CD4-positive, alpha-beta T cell treated with Interleukin-17A for 1 hour (primary cell): ENCODE results near the gene PLA2G12A.
A peak's percentile ranks its signal among the peaks of the same experiment; 100 is the strongest.

Experiments used
- DNase-seq: peaks from one replicate; pipeline ENCODE4 v3.0.0-alpha.2; 2020

The PLA2G12A gene

GRCh38 chr4:109729718-109730618 lies at the start of gene PLA2G12A:
Gene PLA2G12A (minus strand): TSS chr4:109730070. CDS start chr4:109729809, 261 bp downstream.
- peak; percentile 82 for DNase-seq

- no peak for DNase-seq
Observed at GRCh38 chr4:109764789-109765402, 35.0 kb upstream of the PLA2G12A start.

- no peak for DNase-seq
Observed at GRCh38 chr4:109764376-109764775, 34.5 kb upstream of the PLA2G12A start.

DNA sequence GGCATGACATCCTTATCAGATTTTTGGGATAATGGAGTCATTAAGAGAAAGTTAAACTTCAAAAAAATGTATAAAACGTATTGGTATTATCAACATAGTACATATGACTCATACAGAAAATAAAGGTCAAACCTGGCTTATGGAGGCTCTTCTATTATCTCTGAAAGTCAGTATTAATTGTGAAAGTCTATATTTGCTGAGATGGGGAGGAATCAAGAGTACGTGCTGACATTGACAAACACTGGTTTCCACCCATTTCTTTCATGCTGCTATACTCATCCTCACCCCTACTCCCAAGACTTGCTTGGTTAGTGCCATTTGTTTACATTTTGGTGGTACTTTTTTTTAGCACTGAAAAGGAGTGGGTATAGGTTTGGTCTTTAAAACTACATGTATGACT lies 30.8 kb upstream of the PLA2G12A start:
- no peak for DNase-seq

DNA sequence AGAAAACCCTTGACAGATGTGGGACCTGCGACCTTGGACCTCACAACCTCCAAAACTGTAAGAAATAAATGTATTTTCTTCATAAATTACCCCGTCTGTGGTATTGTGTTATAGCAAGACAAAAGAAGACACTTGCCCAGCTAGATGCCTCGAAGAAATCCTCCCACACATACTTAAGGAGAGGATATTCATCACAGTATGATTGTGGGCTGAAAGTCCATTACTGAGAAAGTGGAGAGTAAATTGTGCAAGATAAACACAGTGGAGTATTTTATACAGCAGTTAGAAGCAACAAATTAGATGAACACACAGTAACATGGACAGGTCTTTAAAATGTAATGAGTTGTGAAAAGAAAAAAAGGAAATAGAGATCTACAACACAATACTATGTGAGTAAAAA lies 25.8 kb upstream of the PLA2G12A start:
- no peak for DNase-seq

DNA sequence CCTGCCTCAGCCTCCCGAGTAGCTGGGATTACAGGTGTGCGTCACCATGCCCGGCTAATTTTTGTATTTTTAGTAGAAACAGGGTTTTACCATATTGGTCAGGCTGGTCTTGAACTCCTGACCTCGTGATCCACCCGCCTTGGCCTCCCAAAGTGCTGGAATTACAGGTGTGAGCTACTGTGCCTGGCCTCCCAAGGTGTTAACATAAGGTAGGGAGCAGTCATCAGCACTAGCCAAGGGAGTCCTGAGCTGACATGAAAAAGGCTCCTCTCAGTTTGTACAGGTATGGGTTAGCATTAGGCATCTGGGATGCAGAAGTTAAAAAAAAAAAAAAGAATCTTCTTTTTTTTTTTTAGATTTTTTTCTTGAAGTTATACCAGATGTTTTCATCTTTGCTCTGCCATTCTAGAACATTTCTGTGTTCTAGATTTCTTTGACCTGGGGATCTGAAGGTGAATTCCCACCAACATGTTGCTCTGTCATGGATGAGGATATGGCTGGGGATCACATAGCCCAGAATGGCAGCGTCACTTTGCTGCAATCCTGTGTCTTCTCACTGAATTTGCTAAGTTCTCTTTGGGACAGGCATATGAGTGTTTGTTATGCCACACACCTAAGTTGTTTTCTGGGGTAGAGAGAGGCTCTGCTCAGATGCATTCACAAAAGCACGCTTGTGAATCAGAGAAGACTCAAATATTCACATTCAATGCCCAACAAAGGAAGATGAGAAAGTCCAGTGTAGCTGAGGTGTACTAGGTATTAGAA lies 24.4 kb upstream of the PLA2G12A start:
- DNase-seq, result no peak

DNA sequence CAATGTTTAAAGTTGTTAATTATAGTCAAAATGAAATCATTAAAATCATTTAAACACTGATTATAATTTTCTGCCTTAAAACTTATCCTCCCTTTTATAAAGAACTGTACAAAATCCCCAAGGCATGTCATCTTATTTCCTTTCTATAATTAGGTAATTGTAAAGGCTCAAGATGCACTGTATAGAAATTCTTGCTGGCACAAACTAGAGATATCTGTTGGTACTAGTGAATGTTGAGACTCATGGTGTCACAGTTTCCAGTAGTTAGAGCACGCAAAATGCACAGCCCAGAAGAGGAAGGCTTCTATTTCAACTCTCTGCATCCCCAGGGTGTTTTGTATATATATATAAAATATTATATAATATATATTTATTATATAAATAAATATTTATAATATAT lies 22.7 kb upstream of the PLA2G12A start:
- no peak for DNase-seq

DNA sequence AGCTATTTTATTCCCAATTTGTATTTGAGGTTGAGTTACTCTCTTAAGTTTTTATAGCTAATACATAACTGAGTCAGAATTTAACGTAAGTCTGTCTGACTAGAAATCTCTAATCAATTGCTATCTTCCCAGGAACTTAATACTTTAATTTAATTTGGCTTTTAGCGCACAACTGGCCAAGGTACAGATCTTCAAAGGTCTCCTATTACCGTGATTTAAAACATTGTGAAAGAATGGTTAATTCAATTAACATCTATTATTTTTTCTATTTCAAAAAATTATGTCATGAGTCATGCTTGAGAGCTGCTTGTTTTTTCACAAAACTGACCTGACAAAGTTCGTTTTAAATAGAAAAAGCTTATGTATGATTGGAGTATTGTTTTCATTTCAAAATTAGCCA lies 22.0 kb upstream of the PLA2G12A start:
- DNase-seq, result no peak

GRCh38 chr4:109750652-109751244 lies 20.9 kb upstream of the PLA2G12A start:
- DNase-seq, result no peak

GRCh38 chr4:109749388-109750082 lies 19.7 kb upstream of the PLA2G12A start:
- no peak for DNase-seq

DNA sequence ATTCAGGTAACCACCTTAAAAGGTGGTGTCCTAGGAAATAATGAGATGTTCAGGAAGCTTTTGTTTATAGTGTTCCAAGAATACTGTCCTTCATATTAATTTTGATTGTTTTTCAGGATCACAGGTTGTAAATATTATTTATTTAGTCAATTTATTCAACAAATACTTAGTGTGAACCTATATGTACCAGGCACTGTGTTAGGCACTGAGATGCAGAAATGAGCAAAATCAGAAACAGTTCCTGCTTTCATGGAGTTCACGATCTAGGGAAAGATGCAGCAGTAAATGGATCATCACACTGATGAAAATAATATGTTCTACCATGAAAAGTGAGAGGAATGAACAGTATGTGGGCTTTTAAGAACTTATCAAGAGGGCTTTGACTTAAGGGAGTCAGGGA lies 18.2 kb upstream of the PLA2G12A start:
- DNase-seq, result no peak

- no peak for DNase-seq
Observed at GRCh38 chr4:109746728-109747127, 16.9 kb upstream of the PLA2G12A start.

DNA sequence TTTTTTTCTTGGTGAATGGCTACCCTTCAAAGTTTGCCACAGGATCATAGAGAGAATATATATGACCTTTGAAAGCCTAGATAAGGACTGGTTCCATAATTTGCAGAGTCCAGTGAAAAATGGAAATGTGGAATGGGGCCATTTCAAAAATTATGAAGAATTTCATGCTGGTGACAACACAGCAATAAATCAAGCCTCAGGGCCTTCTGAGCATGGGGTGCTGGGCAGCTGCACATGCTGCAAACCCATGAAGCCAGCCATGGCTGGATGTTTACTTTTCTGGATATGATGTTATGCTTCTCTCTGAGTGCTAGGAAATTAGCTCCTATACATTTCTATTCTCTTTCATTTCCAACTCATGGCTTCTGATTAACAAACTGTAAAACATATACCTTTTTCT lies 16.0 kb upstream of the PLA2G12A start:
- DNase-seq, result no peak

DNA sequence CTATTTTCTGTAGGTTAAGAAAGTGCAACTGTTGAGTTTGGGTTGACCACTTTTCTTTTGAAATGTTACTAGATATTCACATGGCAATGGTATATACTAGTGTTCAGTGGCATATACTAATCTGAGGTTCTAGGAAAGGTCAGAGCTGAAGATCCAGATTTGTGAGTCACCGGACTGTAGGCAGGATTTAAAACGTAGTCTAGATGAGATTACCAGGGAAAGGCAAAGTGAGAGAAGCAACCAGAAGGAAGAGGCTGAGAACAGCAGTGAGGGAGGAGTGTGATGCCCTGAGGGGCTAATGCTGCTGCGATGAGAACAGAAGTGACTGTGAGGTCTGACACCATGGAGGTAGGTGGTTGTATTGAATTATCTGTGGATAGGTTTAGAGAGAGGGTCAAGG lies 9.7 kb upstream of the PLA2G12A start:
- DNase-seq, result no peak

DNA sequence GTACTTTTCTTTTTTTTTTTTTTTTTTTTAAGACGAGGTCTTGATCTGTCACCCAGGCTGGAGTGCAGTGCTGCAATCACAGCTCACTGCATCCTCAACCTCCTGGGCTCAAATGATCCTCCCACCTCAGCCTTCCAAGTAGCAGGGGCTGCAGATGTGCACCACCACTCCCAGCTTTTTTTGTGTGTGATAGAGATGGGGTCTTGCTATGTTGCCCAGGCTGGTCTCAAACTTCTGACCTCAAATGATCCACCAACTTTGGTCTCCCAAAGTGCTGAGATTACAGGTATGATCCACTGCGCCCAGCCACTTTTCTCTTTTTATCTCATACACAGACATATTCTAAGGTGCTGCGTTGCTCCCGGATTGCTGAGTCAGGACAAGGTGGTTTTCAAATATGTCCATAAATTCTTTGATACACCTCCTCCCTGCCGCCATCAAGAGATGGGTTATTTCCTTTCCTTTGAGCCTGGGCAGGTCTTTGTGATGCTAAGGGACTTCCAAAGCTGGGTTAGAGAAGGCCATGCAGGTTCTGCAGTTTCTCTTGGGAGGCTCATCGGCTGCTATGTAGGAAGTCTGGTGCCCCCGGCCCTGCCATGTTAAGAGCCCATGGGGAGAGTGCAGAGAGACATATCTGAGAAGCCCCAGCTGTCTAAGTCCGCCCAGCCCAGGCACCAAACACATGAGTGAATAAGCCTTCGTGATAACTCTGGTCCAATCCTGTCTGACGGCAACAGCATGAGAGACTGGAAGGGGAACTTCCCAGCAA lies 8.4 kb upstream of the PLA2G12A start:
- DNase-seq, result no peak

- no peak for DNase-seq
Observed at GRCh38 chr4:109735566-109736365, 5.9 kb upstream of the PLA2G12A start.

DNA sequence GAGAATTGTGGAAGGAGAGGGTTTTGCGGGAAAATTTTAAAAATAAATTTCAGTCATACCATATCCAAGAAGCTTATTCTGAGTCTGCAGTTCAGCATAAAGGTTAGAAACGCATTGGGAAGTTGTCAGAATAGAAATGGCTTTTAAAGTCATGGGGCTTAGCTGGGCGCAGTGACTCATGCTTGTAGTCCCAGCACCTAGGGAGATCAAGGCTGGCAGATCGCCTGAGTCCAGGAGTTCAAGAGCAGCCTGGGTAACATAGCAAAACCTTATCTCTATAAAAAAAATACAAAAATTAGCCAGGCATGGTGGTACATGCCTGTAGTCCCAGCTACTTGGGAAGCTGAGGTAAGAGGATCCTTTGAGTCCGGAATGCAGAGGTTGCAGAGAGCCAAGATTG lies 3.9 kb upstream of the PLA2G12A start:
- DNase-seq, result no peak

GRCh38 chr4:109730619-109731545 lies 1.0 kb upstream of the PLA2G12A start:
- DNase-seq, result no peak

DNA sequence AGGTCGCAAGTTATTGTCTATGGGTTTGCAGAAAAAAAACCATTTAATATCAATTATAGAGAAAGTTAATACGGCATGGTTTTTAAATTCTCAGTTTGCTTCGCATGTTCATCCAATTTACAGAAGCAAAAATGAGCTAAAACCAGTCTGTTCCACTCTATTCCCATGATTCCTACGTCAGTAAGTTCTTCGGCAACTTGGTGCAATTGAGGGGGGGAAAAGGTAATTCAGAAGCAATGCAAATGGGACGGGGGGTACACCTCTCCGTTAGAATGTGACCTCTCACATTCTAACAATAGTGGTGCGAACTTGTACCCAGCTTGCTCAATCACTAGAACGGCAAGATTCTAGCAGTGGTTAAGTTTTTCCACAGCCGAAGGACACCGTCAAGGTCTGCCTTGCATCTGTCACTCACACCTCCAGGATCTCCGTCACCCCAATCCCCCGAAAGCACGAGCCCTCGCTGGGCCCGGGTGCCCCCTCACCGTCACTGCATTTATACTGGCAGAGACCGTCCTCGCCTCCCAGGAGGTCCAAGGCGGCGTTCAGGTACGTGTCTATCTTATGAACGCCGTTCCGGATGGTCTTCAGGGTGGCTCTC lies 653 bp downstream of the PLA2G12A start:
- DNase-seq, result no peak
